Measurements from ENCODE around the gene MAGOHB.

MAGOHB gene

GRCh38 chr12:10624605-10625004 is 11.2 kb upstream of the MAGOHB start:
- no peak for TF ChIP-seq CTCF (IDR thresholded peaks at IDR 0.05; ENCODE audit: extremely low read depth, missing control alignments)
- DNase-seq (ENCODE audit: low spot score), result no peak

- TF ChIP-seq CTCF (IDR thresholded peaks at IDR 0.05; ENCODE audit: extremely low read depth, missing control alignments), result no peak
- DNase-seq (ENCODE audit: low spot score), result no peak
Measured at GRCh38 chr12:10623131-10623530, 9.7 kb upstream of the MAGOHB start.

- TF ChIP-seq CTCF (IDR thresholded peaks at IDR 0.05; ENCODE audit: extremely low read depth, missing control alignments), result no peak
- DNase-seq (ENCODE audit: low spot score), result no peak
Measured at GRCh38 chr12:10621278-10621677, 7.9 kb upstream of the MAGOHB start.

GRCh38 chr12:10620078-10620779 is 6.8 kb upstream of the MAGOHB start:
- TF ChIP-seq CTCF (IDR thresholded peaks at IDR 0.05; ENCODE audit: extremely low read depth, missing control alignments), result no peak
- DNase-seq (ENCODE audit: low spot score), result no peak

- no peak for DNase-seq (ENCODE audit: low spot score)
- TF ChIP-seq CTCF (IDR thresholded peaks at IDR 0.05; ENCODE audit: extremely low read depth, missing control alignments), result no peak
Measured at GRCh38 chr12:10618338-10618987, 5.1 kb upstream of the MAGOHB start.

- no peak for DNase-seq (ENCODE audit: low spot score)
- no peak for TF ChIP-seq CTCF (IDR thresholded peaks at IDR 0.05; ENCODE audit: extremely low read depth, missing control alignments)
Measured at GRCh38 chr12:10617863-10618262, 4.5 kb upstream of the MAGOHB start.

GRCh38 chr12:10615532-10615931 is 2.1 kb upstream of the MAGOHB start:
- no peak for TF ChIP-seq CTCF (IDR thresholded peaks at IDR 0.05; ENCODE audit: extremely low read depth, missing control alignments)
- no peak for DNase-seq (ENCODE audit: low spot score)

Data from GM20000 (cell line).